HG03378 (cell line): Measurements from ENCODE around the gene SRPK2.
"Not testable (repeated sequence)": the region's sequence is repeated elsewhere in the genome, so short reads cannot be mapped to it uniquely, and the experiment has no call there.

ENCODE experiments used
- ATAC-seq: cut with Tn5 transposase; IDR thresholded peaks from one replicate; pipeline ENCODE4 v1.9.1; 2021; ENCODE audit warnings: mild to moderate bottlenecking, moderate library complexity; ENCODE audit not compliant: unreplicated experiment

SRPK2 gene

DNA sequence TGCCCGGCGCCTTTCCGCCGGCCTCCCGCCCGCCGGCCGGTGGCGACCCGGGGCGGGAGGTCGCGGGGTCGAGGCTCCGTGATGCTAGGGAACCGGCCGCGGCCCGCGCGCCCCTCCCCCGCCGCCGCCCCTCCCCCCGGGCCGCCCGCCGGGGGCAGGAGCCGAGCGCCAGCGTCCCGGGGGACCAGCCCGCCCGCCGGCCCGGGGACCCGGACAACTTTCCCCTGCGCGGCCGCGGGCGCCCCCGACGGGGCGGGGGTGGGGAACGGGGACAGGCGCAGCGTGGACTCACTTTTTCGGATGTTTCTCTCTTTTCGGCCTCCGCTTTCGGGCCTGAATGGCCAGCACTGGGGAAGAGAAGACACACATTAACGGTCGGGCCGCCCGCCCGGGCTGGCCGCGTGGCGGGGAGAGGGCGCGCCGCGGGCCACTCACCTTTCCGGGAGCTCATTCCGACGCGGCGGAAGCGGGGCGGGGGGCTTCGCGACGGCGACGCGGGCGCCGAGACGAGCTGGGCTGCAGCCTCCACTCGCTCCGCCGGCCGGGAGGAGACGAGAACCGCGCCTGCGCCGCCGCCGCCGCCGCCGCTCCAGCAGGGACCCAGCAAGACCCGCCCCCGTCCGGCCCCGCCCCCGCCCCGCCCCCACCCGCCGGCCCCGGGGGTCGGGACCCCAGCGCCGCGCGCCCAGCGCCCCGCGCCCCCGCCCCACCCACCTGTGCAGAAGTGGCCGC lies at the start of gene SRPK2:
Gene SRPK2 (minus strand): TSS at position 566 of the 732 bp plus-strand sequence.
- ATAC-seq: peak; percentile 60

DNA sequence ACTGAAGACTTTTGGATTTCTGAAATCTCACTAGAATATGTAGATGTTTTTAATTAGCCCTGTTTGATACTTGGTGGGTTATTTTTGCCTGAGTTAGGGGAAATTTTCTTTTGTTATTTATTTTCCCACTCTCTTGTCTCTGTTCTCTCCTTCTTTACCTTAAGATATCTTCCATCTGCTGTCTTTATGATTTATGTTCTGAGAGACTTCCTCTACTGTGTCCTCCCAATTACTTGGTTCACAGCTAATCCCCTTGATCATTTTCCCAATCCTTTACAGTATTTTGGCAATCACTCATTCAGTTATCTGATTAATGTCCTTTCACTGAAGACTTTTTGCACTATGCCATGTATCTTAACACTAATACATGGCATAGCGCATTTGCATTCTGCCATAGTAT lies 49.5 kb upstream of the SRPK2 start:
- no peak for ATAC-seq

GRCh38 chr7:105437356-105437755 lies 48.6 kb upstream of the SRPK2 start:
- ATAC-seq: not testable (repeated sequence)

DNA sequence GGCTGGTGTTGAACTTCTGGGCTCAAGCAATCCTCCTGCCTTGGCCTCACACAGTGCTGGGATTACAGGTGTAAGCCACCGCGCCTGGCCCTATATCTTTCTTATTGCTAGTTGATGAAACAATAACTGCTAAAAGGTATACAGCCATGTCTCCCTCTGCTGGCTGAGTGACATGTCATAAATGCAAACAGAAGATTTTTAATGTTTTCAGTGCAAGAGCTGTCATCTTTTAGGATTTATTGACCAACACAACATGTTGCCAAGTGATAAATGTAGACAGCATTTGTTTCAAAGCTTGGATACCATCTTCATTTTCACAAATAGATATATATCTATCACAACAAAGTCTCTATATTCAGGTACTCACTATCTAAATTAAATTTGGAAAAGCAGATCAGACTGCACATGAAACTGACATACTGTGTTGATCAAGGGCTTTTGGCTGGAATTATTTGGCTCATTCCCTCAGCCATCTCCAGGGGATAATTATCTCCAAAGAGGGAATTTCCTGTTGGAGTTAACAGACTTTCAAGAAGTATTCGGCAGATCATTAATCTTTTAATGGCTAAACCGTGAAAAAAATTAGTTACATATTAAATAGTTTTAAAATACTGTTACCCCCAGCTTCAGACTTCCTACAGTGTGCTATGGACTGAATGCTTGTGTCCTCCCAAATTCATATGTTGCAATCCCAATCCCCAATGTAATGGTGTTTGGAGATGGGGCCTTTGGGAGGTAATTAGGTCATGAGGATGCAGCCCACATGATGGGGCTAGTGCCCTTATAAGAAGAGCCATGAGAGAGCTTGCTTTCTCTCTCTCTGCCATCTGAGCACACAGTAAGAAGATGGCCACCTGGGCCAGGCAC lies 41.3 kb upstream of the SRPK2 start:
- ATAC-seq: no peak

DNA sequence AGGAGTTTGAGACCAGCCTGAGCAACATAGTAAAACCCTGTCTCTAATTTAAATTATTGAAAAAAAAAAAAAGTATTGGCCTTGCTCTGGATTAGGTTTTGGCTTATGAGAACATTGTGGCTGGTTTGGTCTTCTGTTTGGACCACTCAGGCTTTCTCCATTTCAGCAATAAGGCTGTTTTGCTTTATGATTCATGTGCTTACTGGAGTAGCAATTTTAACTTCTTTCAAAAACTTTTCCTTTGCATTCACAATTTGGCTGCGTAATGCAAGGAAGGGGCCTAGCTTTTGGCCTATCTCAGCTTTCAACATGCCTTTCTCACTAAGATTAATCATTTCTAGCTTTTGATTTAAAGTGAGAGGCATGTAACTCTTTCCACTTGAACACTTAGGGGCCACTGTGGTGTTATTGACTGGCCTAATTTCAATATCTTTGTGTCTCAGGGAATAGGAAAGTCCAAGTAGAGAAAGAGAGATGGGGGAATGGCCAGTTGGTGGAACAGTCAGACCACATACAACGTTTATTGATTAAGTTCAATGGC lies 38.0 kb upstream of the SRPK2 start:
- no peak for ATAC-seq

GRCh38 chr7:105423987-105424386 lies 35.3 kb upstream of the SRPK2 start:
- ATAC-seq: no peak

DNA sequence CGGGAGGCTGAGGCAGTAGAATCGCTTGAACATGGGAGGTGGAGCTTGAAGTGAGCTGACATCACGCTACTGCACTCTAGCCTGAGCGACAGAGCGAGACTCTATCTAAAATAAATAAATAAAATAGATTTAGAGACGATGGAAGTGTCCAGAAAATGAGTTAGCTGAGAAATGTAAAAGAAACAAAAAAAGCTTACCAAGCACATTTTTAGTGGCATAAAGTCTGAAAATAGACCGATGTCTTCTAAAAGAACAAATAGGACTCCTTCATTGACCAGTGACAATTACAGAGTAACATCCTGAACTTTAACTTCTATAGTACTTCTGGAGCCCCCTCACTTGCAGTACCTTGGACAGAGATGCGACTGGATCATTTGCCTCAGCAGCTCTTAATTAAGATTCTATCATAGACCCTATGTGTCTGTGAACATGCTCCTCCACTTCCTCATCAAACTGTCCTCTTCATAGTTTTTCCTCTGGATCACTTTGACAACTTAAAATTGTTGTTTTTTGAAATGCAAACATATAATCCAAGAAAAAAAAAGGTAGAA lies 25.2 kb upstream of the SRPK2 start:
- ATAC-seq: no peak

- not testable (repeated sequence) for ATAC-seq
Observed at GRCh38 chr7:105410774-105411173, 22.1 kb upstream of the SRPK2 start.

DNA sequence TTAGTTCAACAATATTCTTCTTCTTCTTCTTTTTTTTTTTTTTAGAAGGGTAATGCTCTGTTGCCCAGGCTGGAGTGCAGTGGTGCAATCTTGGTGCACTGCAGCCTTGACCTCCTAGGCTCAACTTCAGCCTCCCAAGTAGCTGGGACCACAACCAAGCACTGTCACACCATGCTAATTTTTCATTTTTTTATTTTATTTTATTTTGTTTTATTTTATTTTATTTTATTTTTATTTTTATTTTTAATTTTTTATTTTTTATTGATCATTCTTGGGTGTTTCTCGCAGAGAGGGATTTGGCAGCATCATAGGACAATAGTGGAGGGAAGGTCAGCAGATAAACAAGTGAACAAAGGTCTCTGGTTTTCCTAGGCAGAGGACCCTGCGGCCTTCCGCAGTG lies 21.1 kb upstream of the SRPK2 start:
- not testable (repeated sequence) for ATAC-seq

GRCh38 chr7:105408791-105409410 lies 20.2 kb upstream of the SRPK2 start:
- ATAC-seq: no peak

- no peak for ATAC-seq
Observed at GRCh38 chr7:105403128-105403527, 14.4 kb upstream of the SRPK2 start.

- no peak for ATAC-seq
Observed at GRCh38 chr7:105402221-105403095, 13.7 kb upstream of the SRPK2 start.

GRCh38 chr7:105399043-105399725 lies 10.5 kb upstream of the SRPK2 start:
- no peak for ATAC-seq

DNA sequence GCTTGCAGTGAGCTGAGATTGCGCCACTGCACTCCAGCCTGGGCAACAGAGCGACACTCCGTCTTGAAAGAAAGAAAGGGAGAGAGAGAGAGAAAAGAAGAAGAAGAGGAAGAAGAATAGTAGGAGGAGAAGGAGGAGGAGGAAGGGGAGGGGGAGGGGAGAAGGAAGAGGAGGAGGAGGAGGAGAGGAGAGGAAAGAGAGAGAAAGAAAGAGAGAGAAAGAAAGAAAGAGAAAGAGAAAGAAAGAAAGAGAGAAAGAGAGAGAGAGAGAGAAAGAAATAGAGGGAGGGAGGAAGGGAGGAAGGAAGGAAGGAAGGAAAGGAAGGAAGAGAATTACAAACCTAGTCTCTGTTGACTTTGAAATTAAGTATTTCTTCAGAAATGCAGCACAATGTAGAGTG lies 7.8 kb upstream of the SRPK2 start:
- ATAC-seq: no peak

- ATAC-seq: no peak
Observed at GRCh38 chr7:105391429-105391828, 2.7 kb upstream of the SRPK2 start.

GRCh38 chr7:105389889-105390288 lies 1.2 kb upstream of the SRPK2 start:
- no peak for ATAC-seq

DNA sequence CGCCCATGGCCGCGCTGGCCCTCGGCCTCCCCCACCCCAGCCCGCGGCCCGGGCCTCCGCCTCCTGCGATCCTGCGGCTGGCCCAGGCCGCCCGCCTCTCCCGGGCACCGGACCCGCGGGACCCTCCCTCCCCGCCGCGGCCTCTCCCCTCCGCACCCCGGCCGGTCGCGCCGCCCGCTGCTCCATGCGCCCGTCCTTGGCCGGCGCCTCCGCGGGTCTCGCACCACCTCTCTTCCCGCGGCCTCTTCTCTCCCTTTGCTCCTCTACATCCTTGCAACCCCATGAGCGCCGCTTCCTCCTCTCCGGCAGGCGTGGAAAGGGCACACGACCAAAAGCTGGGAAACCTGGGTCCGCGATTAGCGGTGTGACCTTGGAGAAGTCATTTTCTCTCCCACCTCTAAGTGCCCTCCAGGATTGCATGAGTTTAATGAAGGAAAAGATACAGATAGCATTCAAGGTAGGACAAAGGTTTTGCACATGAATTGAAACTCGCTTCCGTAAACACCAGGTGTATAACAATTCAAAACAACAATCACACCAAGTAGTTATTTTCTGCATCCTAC lies 448 bp upstream of the SRPK2 start:
- peak; percentile 3 for ATAC-seq

DNA sequence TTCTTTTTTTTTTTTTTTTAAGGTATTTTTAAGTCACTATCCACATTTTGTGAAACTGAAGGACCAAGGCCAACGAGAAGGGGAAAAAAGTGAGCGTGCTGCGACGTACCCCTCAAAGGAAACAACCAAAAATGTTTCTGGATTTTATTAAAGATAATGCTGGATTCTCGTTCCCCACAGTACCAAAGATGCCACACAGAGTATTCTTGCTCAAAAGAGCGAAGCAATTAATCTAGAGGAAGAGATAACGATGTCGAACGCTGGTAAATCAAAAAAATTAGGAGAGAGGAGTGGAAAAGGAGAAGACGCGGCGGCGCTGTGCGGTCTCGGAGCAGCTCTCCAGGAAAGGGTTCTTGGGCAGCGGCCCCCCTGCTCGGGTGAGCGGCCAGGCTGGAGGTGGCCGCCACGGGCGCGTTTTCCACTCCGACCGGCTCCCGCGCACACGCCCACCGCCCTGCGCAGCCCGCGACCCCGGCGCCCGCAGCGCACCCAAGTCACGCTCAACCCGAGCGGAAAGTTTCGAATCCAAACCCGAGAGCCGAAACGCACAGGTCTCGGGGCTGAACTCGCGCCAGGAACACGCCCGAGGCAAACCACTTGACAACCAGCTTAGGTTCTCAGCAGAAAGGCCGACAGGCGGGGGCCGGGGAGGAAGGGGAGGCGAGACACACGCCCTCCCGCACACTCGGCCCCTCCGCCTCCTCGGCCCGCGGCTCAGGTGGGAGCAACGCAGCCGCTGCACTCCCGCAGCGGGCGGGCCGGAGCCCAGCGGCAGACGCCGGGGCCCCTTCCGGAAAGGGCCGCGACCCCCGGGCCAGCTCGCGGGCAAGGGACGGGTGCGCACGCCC lies 989 bp downstream of the SRPK2 start:
- ATAC-seq: peak; percentile 41
